ENCODE data around the gene TMEM242.

TMEM242 gene

DNA sequence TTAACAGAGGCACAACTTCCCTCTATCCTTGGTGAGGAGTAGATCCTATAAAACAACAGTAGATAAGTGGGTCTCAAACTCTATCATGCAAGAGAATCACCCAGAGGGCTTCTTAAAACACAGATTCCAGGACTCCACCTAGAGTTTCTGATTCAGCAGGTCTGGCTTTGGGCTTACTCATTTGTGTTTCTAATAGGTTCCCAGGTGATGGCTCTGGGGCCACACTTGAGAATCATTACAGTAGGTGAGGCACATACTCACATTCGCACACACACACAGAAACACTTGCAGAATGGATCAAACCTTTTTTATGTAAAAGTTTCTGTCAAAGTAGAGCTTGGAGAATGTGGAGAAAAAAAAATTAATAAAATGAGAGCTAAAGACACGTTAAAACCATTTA, 52.4 kb downstream of the TMEM242 start:
- no peak for DNase-seq (ENCODE audit: low read depth)

- no peak for DNase-seq (ENCODE audit: low read depth)
These were observed 53.0 kb downstream of the TMEM242 start for GRCh38 chr6:157270308-157270707.

- DNase-seq (ENCODE audit: low read depth) = no peak
These were observed 54.0 kb downstream of the TMEM242 start for GRCh38 chr6:157269261-157269794.

DNA sequence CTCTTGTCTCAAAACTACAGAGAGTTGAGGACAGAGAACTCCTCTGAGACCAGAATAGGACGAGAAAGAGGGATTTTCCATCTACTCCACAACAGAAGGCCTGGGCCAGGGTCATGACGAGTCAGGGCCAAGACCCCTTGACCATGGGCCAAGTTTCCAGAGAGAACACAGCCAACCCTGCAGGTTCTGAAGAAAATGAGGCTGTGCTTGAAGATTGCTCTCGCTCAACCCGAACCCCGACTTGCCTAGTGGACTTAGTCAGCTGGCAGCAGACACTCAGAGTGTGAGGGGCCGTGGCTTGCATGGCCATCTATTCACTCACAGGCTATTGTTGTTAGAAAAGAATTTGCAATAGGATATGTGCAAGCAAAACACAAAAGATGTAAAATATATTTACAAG, 54.5 kb downstream of the TMEM242 start:
- no peak for DNase-seq (ENCODE audit: low read depth)

DNA sequence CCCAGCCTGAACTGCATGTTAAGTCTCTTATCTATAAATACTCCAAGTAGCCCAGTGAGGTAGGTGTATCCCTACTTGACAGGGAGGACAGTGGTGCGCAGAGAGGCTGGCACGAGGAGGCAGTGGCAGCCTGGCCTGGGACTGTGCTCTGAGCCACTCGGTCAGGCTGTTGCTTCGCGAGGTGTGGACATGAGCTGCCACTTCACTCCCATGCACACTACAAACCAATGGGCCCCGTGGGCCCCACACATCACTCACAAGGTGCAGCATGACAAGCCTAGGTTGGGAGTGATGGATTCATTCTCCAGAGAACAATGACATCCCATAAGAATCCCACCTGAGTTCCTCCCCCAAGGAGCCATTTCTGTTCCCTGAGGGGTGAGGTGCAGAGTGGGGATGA, 54.9 kb downstream of the TMEM242 start:
- no peak for DNase-seq (ENCODE audit: low read depth)

DNA sequence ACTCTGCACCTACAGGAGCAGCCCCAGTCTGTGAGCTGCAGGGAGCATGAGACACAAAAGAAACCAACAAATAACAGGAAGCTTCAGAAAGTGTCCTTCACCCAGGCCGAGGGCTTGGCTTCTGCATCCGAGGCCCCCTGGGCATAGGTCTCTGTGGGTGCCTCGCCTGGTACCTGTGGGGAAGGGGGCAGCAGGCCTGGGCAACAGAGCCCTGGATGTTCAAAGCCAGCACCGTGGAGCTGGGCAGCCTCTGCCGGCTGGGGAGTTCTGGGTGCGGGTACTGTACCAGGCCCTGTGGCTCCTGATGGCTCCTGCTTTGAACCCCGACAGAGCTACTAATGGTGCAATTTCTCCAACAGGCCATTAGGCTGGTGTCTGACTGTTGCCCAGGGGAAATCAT, 55.7 kb downstream of the TMEM242 start:
- DNase-seq (ENCODE audit: low read depth) = no peak

- no peak for DNase-seq (ENCODE audit: low read depth)
These were observed 56.2 kb downstream of the TMEM242 start for GRCh38 chr6:157267109-157267611.

GRCh38 chr6:157266274-157267101, 56.8 kb downstream of the TMEM242 start:
- DNase-seq (ENCODE audit: low read depth) = no peak

GRCh38 chr6:157265635-157266034, 57.7 kb downstream of the TMEM242 start:
- no peak for DNase-seq (ENCODE audit: low read depth)

- no peak for DNase-seq (ENCODE audit: low read depth)
These were observed 58.1 kb downstream of the TMEM242 start for GRCh38 chr6:157265186-157265585.

- no peak for DNase-seq (ENCODE audit: low read depth)
These were observed 58.6 kb downstream of the TMEM242 start for GRCh38 chr6:157264701-157265100.

DNA sequence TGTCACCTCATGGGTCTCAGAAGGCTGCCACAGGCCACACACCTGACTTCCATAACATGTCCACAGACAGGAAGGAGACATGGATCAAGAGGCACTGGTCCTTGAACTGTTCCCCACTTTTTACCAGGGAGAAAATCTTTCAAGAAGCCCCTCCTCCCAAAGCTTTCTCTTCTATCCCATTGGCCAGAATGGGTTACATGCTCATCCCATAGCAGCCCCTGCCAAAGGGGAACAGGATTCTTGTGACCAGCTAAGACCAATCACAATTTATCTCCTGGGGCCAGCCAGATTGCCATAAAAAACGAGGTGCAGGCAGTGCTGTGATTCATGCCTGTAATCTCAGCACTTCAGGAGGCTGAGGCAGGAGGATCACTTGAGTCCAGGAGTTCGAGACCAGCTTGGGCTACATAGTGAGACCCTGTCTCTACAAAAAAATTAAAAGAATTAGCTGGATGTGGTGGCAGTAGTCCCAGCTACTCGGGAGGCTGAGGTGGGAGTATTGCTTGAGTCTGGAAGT, 59.4 kb downstream of the TMEM242 start:
- no peak for DNase-seq (ENCODE audit: low read depth)

DNA sequence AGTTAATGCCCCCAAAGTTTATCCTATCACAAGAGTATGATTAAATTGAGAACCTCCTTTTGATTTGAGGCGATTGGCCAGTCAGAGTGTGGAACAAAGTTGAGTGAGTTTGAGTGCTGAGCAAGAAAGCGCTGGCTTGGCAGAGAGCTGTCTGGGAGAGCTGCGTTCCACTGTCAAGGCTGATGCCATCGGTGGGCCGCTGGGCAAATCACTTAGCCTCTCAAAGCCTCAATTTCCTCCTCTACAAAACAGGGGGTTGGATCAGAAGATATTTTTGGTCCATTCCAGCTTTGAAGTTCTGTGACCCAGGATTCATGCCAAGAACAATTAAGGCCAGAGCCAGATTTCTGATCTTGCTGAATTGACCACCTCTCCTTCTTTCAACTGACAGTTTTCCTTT, 60.2 kb downstream of the TMEM242 start:
- no peak for DNase-seq (ENCODE audit: low read depth)

- DNase-seq (ENCODE audit: low read depth) = no peak
These were observed 61.7 kb downstream of the TMEM242 start for GRCh38 chr6:157261606-157262005.

- DNase-seq (ENCODE audit: low read depth) = no peak
These were observed 62.4 kb downstream of the TMEM242 start for GRCh38 chr6:157260735-157261410.

DNA sequence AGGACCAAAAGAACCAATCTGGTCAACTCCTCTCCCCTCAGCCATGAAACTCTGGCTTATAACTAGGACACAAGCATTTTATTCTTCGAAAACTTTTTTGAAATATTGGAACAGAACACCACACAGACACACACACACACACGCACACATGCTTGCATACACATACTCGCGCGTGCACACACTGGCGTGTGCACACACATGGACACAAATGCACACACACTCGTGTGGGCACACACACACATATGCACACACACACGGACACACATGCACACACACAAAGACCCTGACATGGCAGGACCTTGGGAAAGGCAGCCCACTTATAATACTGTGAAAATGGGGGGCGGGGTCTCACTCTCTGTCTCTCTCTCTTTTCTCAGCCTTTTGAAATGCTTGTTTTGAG, 63.9 kb downstream of the TMEM242 start:
- no peak for DNase-seq (ENCODE audit: low read depth)

DNA sequence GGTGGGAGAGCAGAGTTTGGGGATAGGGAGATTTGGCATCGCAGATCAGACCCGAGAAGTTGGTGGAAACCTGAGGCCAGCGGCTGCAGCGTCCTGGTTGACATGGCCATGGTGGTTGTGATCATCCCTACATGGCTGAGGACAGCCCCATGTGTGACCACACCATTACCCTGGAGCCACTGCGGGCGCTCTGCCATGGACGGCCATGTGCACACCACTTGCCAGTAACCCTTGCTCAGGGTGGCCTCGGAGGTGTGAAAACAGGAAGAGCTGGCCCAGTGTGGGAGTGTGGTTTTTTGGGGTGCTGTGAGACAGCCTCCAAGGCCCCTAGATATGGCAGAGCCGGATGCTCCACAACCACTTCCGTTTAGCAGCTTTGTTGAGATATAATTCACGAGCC, 64.4 kb downstream of the TMEM242 start:
- no peak for DNase-seq (ENCODE audit: low read depth)

DNA sequence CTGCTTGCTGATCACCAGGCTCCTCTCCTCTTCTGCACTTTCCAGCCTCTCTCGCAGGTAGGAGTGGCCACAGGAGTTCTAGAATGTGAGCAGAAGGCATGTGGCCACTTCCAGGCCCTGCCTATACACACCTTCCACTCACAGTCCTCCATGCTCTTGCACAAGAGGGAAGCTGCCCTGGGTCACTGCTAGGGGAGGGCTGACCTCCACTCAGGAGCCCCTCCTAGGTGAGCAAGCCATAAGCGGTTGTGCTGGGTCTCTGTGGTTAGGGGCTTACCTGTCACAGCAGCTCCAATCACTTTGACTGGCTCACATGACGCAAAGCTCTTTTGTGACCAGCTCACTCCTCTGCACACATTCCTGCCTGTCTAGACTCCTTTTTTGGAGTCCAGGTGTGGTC, 68.2 kb downstream of the TMEM242 start:
- no peak for DNase-seq (ENCODE audit: low read depth)

GRCh38 chr6:157254538-157254937, 68.8 kb downstream of the TMEM242 start:
- no peak for DNase-seq (ENCODE audit: low read depth)

DNA sequence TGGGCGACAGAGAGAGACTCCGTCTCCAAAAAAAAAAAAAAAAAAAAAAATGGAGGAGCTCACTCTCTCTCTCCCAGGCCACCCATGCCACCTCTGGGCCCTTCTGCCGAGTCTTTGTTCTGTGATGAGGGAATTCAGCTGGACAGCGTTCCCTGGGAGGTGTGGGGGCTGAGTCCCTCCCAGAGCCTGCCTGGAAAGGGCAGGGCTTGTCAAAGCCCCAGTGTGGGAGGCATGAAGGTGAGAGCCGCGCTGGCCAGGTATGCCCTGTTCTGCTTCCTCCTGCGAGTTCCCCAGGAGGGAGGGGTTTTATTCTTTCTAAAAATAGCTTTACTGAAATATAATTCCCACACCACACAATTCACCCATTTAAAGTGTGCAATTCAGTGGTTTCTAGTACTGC, 69.6 kb downstream of the TMEM242 start:
- DNase-seq (ENCODE audit: low read depth) = no peak

DNA sequence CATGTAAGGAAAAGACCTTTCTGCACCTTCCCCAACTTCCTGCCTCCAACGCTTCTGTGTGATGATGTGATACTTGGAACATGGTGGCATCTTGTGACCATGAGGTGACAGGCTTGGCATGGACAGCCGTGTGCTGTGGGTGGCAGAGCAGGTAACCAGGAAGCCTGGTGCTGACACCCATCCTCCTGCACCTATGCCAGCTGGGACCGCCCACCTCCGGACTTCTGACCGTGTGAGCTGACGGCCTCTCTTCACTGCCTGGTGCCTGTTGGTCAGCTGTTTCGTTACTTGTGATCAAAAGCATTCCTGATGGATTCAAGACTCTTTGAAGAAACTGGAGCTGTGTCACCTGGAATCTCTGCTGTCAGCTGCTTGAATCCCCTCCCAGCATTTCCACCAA, 70.3 kb downstream of the TMEM242 start:
- no peak for DNase-seq (ENCODE audit: low read depth)

GRCh38 chr6:157251586-157252247, 71.6 kb downstream of the TMEM242 start:
- DNase-seq (ENCODE audit: low read depth) = no peak

All from HS-5 (cell line).